ENCODE data around the gene ABCC3. TPM values are rescaled to one million over a fixed set of nuclear protein-coding genes. Genes with fewer than 3 reads are reported as not detected.

Gene ABCC3
- total and polyA plus RNA-seq, 9 of the 15 experiments (the other 6 are each of a cell fraction or from before 2014, with no cell fraction given), result 0.03 to 1.6 (median 0.42) TPM; not detected in 5

- TF ChIP-seq CREB3 (tag; conservative IDR thresholded peaks at IDR 0.05; ENCODE audit: low read depth) (0 out of 2 replicates have a peak, but pooled peaks have one; percentile 57), HDAC1 (IDR thresholded peaks at IDR 0.05) (0 out of 4 replicates have a peak, but pooled peaks of 1 of the 2 experiments have one; percentile 11), HOXB6 (CRISPR knock-in tag; IDR thresholded peaks at IDR 0.05; ENCODE audit: borderline replicate concordance) (no peak), ZNF318 (IDR thresholded peaks at IDR 0.05; ENCODE audit: borderline replicate concordance in 1 of 2, low read depth in 1 of 2) (no peak), TAF15 (IDR thresholded peaks at IDR 0.05; ENCODE audit: low read depth, low read length) (no peak), TEAD2 (tag; IDR thresholded peaks at IDR 0.05) (0 out of 2 replicates have a peak, but pooled peaks have one; percentile 41), SIN3A (IDR thresholded peaks at IDR 0.05; ENCODE audit: borderline replicate concordance in 2 of 2, control insufficient read depth in 1 of 2, low read depth in 2 of 2, low read length in 2 of 2) (no peak), NBN (IDR thresholded peaks at IDR 0.05; ENCODE audit: low read depth) (no peak), BCOR (IDR thresholded peaks at IDR 0.05) (no peak), PKNOX1 (IDR thresholded peaks at IDR 0.05) (peak; percentile 34; the same call in 1 of the 2 replicates), ATF3 (IDR thresholded peaks at IDR 0.05) (no peak), ATF3 (CRISPR knock-in tag; conservative IDR thresholded peaks at IDR 0.05) (no peak), FOSL1 (tag; conservative IDR thresholded peaks at IDR 0.05) (no peak), MED1 (CRISPR knock-in tag; IDR thresholded peaks at IDR 0.05; ENCODE audit: borderline replicate concordance) (no peak)
Observed at GRCh38 chr17:50731575-50732460, 97.1 kb downstream of the ABCC3 start (continued).
